ENCODE results near the gene GABRG3. TPM values are rescaled to one million over a fixed set of nuclear protein-coding genes. Genes with fewer than 3 reads are reported as not detected.

Gene GABRG3
- total and polyA plus RNA-seq, 7 donors: not detected

DNA sequence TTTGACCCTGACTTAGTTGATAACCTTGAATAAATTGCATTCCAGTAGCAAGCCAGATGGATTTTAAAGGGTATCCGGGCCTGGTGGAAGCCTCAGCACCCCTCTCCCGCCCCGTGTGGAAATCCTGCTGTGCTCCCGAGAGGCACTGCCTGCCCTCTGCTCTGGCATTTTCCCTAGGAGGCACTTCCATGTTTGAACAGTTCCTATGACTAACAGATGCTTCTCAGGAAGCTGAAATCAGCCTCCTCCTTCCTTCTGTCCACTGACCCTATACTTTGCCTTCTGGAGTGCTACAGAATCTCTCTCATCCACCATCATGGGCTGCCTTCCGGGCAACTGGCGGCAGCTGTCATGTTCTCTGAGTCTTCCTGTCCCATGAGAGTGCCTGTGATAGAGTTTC, 90.8 kb downstream of the GABRG3 start:
- Histone ChIP-seq H3K4me3 (no peak overlapping the region), H3K36me3 (ENCODE audit: insufficient read depth in 1 of 2, low read depth in 1 of 2) (no peaks in the 10 kb centered on the region), H3K27ac (no peak overlapping the region), H3K4me1 (no peaks in the 10 kb centered on the region), H3K27me3 (ENCODE audit: insufficient read depth in 3 of 3, low read length in 2 of 3) (no peaks in the 10 kb centered on the region), H3K9me3 (no peaks in the 10 kb centered on the region)
- intact Hi-C loops (cut with DNase I): loop anchor here in 1 of 2 donors (1.0 kb wide), 1 partner anchor 30 kb away; no protein-coding TSS in a partner anchor
- no peak for ATAC-seq
- 21 to 26% (median 22%) methylated on average over 6 of the region's 6 CpGs for WGBS, 3 donors
- TF ChIP-seq, protein P1, sequence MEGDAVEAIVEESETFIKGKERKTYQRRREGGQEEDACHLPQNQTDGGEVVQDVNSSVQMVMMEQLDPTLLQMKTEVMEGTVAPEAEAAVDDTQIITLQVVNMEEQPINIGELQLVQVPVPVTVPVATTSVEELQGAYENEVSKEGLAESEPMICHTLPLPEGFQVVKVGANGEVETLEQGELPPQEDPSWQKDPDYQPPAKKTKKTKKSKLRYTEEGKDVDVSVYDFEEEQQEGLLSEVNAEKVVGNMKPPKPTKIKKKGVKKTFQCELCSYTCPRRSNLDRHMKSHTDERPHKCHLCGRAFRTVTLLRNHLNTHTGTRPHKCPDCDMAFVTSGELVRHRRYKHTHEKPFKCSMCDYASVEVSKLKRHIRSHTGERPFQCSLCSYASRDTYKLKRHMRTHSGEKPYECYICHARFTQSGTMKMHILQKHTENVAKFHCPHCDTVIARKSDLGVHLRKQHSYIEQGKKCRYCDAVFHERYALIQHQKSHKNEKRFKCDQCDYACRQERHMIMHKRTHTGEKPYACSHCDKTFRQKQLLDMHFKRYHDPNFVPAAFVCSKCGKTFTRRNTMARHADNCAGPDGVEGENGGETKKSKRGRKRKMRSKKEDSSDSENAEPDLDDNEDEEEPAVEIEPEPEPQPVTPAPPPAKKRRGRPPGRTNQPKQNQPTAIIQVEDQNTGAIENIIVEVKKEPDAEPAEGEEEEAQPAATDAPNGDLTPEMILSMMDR (IDR thresholded peaks at IDR 0.05): no peak
- DNase-seq: no peak

DNA sequence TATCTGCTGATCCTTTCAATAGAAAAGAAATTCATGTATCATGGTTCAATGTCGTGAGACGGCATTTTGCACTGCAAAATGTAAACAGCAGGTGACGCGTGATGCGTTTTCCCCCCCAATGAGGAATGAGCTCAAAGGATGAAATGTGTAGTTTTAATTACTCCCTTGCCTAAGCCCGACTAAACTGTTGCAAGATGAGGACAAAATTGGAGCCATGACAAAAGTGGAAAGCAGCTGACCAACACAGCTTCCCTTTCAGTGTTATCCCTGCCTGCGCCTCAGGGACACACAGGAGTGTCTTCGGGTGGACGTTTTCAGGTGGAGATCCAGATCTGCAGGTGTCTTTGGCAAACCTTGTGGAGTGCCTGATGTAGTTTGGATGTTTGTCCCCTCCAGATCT, 92.0 kb downstream of the GABRG3 start:
- intact Hi-C loops (cut with DNase I): no loop called here
- Histone ChIP-seq H3K27ac (no peak overlapping the region), H3K9me3 (peaks cover 2% of the 10 kb centered on the region), H3K4me1 (no peaks in the 10 kb centered on the region), H3K36me3 (ENCODE audit: insufficient read depth in 1 of 2, low read depth in 1 of 2) (no peaks in the 10 kb centered on the region), H3K27me3 (ENCODE audit: insufficient read depth in 3 of 3, low read length in 2 of 3) (no peaks in the 10 kb centered on the region), H3K4me3 (no peak overlapping the region)
- WGBS, 3 donors: 69 to 74% (median 73%) methylated on average over 9 of the region's 9 CpGs
- DNase-seq: no peak
- TF ChIP-seq, protein P1 (IDR thresholded peaks at IDR 0.05): no peak
- ATAC-seq: no peak

DNA sequence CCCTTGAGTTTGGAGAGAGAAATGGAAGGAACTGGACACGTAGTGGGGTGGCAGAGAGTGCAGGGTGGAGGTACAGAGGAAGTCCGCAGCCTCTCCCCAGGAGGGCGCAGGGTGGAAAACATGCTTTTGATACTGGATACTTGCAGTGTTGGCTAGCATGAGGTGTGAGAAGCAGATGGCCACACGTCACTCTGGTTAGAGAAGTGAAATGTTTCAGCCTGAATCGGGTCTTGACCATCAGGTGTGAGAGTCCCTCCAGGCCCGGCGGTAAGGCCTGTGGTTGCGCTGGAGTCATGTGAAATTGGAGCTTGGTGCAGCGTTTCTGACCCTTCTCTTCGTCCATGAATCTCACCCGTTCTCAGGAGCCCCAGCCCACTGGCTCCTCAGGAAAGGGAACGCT, 93.1 kb downstream of the GABRG3 start:
- Histone ChIP-seq H3K4me3 (no peak overlapping the region), H3K9me3 (peaks cover 10% of the 10 kb centered on the region), H3K4me1 (no peaks in the 10 kb centered on the region), H3K36me3 (ENCODE audit: insufficient read depth in 1 of 2, low read depth in 1 of 2) (no peaks in the 10 kb centered on the region), H3K27ac (no peak overlapping the region), H3K27me3 (ENCODE audit: insufficient read depth in 3 of 3, low read length in 2 of 3) (no peaks in the 10 kb centered on the region)
- TF ChIP-seq, protein P1 (IDR thresholded peaks at IDR 0.05): no peak
- intact Hi-C loops (cut with DNase I): no loop called here
- no peak for ATAC-seq
- WGBS, 3 donors: 83 to 88% (median 86%) methylated on average over 12 of the region's 12 CpGs
- no peak for DNase-seq

DNA sequence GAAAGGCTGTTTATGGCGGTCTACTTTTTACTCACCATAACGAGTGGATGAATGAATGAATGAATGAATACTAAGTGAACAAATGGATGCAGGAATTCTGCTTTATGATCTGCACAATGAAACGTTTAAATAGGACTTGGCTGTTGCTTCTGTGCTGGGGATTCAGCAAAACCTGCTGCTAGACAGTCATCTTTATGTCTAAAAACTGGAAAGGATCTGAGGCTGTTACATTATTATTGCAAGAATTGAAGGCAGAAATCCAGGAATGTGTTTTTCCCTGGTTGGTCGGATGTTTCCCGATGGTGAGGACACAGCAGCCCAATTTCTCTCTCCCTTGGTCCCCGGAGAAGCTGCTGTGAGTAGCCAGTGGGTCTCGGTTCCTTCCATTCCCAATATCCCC, 94.2 kb downstream of the GABRG3 start:
- WGBS, 3 donors: 66 to 72% (median 71%) methylated on average over 7 of the region's 7 CpGs
- intact Hi-C loops (cut with DNase I): no loop called here
- H3K27me3 ChIP-seq (ENCODE audit: insufficient read depth in 3 of 3, low read length in 2 of 3): no peaks in the 10 kb centered on the region
- ATAC-seq (no peak), DNase-seq (no peak)
- H3K27ac ChIP-seq: no peak overlapping the region
- peaks cover 10% of the 10 kb centered on the region for H3K9me3 ChIP-seq
- H3K36me3 ChIP-seq (ENCODE audit: insufficient read depth in 1 of 2, low read depth in 1 of 2): no peaks in the 10 kb centered on the region
- H3K4me1 ChIP-seq: no peaks in the 10 kb centered on the region
- TF ChIP-seq, protein P1 (IDR thresholded peaks at IDR 0.05): no peak
- no peak overlapping the region for H3K4me3 ChIP-seq

DNA sequence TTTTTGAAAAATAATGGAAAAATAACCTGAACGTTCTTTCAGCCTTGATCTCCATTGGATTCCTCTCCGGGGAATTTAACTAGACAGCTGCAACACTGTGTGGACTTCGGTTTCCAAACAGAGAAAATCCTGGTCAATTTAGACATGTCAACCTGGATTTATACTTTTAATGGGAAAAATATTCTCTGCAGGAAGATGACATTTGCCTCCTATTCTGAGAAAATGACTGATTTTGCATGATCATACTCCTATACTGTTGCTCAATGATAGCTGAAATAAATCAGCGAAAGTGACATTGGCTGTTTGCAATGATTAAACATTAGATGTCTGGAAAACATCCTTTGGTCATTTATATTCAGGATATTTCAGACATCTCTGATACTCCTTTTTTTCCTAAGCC, 94.8 kb downstream of the GABRG3 start:
- no peak for ATAC-seq
- Histone ChIP-seq H3K4me3 (no peak overlapping the region), H3K27ac (no peak overlapping the region), H3K27me3 (ENCODE audit: insufficient read depth in 3 of 3, low read length in 2 of 3) (no peaks in the 10 kb centered on the region), H3K36me3 (ENCODE audit: insufficient read depth in 1 of 2, low read depth in 1 of 2) (no peaks in the 10 kb centered on the region), H3K4me1 (no peaks in the 10 kb centered on the region), H3K9me3 (peaks cover 10% of the 10 kb centered on the region)
- WGBS, 3 donors: 46 to 52% (median 47%) methylated on average over 4 of the region's 4 CpGs
- TF ChIP-seq, protein P1 (IDR thresholded peaks at IDR 0.05): no peak
- intact Hi-C loops (cut with DNase I): no loop called here
- DNase-seq: no peak

All from psoas muscle (tissue), 8 donors.